GM06990 (cell line): ENCODE results near the gene TMEM164.

Source experiments
- DNase-seq: peaks from one replicate; pipeline ENCODE4 v3.0.0-alpha.2; 2011; ENCODE audit not compliant: insufficient read length; ENCODE audit errors: extremely low read depth
- H3K27me3 ChIP-seq: replicated peaks from 2 replicates; pipeline ENCODE4 v1.6.0; 2011; ENCODE audit warnings: low read length; ENCODE audit not compliant: control insufficient read depth, insufficient read depth
- H3K36me3 ChIP-seq: 2 replicates; pipeline ENCODE4 v1.5.1; 2011; ENCODE audit warnings: low read length; ENCODE audit not compliant: control insufficient read depth, insufficient read depth
- H3K4me3 ChIP-seq: replicated peaks from 2 replicates; pipeline ENCODE4 v1.5.1; 2011; ENCODE audit warnings: low read depth, mild to moderate bottlenecking, control low read depth, low read length
- TF ChIP-seq, protein P1 (sequence below): IDR thresholded peaks from 2 replicates; pipeline ENCODE4 v1.5.1; 2011; ENCODE audit warnings: low read length, control low read depth, mild to moderate bottlenecking, inconsistent platforms; ENCODE audit not compliant: insufficient read depth, poor library complexity, severe bottlenecking

The TMEM164 gene

DNA sequence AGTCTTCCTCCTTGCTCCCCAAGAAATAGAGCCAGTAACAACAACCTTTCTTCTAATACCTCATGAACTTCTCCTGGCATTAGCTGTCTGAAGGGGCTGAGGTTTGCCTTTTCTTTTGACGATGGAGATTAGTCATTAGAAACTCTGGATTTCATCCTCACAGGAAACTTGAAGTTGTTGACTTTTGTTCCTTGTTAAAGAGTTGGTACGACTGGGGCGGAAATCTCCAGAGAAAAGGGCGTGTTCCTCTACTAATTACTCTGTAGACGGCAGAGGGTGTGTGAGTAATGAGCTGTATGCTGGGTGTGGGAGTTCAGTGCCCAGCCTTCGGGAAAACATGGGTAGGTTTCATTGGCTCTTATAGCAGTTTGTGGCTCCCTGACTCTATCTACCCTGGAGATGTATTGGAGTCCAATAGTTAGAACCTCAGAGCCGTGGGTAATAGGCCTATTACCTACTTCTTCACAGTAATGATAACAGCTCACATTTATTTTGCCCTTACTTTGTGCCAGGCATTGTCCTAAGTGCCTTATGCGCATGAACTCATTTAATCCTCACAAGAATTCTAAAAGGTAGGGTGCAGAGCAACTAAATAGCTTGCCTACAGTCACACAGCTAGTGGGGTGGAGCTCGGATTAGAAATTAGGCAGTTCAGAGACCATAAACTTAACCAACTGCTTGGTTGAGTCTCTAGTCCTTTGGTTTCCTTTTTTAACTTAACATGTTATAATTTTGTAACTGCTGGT is 23.4 kb downstream of the TMEM164 start:
- TF ChIP-seq, protein P1, sequence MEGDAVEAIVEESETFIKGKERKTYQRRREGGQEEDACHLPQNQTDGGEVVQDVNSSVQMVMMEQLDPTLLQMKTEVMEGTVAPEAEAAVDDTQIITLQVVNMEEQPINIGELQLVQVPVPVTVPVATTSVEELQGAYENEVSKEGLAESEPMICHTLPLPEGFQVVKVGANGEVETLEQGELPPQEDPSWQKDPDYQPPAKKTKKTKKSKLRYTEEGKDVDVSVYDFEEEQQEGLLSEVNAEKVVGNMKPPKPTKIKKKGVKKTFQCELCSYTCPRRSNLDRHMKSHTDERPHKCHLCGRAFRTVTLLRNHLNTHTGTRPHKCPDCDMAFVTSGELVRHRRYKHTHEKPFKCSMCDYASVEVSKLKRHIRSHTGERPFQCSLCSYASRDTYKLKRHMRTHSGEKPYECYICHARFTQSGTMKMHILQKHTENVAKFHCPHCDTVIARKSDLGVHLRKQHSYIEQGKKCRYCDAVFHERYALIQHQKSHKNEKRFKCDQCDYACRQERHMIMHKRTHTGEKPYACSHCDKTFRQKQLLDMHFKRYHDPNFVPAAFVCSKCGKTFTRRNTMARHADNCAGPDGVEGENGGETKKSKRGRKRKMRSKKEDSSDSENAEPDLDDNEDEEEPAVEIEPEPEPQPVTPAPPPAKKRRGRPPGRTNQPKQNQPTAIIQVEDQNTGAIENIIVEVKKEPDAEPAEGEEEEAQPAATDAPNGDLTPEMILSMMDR, result no peak
- DNase-seq, result no peak
- Histone ChIP-seq H3K36me3 (no peaks in the 10 kb centered on the region), H3K4me3 (no peak overlapping the region), H3K27me3 (no peaks in the 10 kb centered on the region)

DNA sequence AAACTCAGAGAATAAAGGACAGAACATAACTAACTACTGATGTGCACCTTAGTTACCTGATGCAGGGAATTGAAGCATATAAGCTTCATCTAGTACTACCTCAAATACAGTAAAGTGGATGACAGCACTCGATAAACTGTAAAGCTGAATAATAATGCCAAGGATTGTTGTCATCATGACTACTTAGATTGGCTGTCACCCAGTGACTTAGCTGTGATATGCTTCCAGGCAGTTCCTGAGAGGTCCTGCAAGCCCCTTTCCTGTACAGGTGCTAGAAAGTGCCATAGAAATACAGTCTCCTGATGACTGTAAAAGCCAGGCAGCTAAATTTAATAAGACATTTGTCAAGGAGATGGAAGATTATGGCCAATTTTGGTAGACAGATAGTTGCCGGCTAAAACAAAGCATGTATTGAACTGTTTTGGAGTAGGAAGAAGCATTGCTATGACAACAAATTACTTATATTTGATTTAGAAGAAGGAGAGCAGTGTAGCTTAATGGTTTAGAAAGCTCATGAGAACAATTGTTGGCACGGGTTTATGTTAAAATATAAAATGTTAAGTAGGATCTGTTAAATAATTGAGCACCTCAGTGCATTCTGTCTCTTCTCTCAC is 29.7 kb downstream of the TMEM164 start:
- Histone ChIP-seq H3K27me3 (no peaks in the 10 kb centered on the region; the same call in 1 of the 2 replicates), H3K4me3 (no peak overlapping the region), H3K36me3 (no peaks in the 10 kb centered on the region)
- TF ChIP-seq, protein P1, result no peak
- DNase-seq, result no peak

DNA sequence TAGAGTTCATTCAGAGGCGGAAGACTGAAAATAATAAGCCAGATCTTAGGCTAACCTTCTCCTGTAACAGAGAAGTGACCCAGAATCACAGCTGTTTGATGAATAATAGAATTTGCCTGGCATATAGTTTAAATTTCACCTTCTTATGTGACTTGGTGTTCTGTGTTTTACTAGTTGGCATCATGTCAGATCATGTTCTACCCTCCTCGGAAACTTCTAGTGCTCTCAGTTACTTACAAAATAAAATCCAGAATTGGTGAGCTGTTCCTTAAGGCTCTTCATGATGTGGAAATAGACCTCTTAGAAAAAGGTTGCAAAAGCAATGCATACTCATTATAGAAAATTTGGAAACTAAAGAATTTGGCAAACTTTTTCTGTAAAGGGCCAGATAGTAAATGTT is 31.1 kb downstream of the TMEM164 start:
- no peaks in the 10 kb centered on the region for H3K36me3 ChIP-seq
- TF ChIP-seq, protein P1, result no peak
- no peaks in the 10 kb centered on the region; the same call in 1 of the 2 replicates for H3K27me3 ChIP-seq
- DNase-seq, result no peak
- no peak overlapping the region for H3K4me3 ChIP-seq

DNA sequence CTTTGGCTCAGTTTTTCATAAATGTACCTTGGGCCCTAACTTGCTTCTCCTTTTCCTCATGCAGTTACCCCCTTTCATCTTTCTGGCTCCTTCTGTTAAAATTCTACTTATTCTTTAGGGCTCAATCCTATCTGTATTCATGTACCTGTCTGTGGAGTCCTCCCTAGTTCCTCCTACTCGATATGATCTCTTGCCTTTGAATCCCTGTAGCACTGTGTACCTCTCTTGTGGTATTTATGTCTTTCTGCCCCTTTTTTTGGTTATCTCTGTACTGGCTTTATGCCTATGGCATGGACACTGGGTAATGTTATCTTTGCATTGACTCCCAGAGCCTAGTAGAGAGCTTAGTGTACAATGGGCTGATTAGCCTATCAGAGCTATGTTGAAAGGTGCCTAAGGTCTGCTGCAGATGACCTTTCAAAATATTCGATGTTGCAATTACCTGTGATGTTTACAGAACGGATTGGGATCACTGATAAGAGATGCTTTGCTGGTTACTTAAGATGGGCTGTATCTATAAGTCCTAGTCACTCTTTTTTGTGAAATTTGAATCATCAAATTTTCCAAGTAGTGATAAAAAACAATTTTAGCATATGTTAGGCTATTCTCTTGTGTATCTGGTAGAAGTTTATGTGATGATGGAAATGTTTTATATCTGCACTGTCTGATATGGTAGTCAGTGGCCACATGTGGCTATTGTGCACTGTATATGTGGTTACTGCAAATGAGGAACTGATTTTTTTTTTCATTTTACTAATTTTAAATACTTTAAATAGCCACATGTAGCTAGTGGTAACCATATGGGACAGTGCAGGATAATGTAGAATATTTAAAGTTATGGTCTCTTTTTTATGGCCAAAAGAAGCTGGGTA is 33.5 kb downstream of the TMEM164 start:
- DNase-seq, result no peak
- no peaks in the 10 kb centered on the region for H3K36me3 ChIP-seq
- H3K27me3 ChIP-seq, result no peaks in the 10 kb centered on the region; the same call in 1 of the 2 replicates
- H3K4me3 ChIP-seq, result no peak overlapping the region
- TF ChIP-seq, protein P1, result no peak

DNA sequence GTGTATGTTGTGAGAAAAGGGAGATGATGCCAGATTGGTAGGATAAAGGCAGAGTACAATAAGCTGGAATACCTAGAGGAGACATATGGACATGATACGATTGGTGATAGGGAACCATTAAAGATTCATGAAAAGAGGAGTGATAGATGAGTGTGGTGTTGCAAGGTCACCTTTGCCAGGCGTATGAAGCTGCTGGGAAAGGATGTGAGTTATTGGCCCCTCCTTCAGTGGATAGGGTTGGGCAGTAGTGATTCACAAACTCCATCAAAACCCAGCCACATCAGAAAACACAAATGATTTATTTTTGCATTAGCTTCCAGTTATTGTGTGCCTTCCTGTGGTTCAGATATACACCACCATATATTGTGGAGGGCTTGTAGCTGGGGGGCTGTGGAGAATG is 34.3 kb downstream of the TMEM164 start:
- TF ChIP-seq, protein P1, result no peak
- H3K4me3 ChIP-seq, result no peak overlapping the region
- H3K27me3 ChIP-seq, result no peaks in the 10 kb centered on the region; the same call in 1 of the 2 replicates
- H3K36me3 ChIP-seq, result no peaks in the 10 kb centered on the region
- no peak for DNase-seq
